ENCODE results near the gene IQCK.

The IQCK gene

DNA sequence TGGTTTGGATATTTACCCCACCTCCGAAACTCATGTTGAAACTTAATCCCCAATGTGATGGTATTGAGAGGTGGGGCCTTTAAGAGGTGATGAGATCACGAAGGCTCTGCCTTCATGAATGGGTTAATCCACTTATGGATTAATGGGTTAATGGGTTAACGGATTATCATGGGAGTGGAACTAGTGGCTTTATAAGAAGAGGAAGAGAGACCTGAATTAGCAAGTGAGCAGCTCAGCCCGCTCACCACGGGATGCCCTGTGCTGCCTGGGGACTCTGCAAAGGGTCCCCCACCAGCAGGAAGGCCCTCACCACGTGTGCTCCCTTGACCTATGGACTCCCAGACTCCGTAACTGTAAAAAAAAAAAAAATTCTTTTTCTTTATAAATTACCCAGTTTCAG, 183.1 kb downstream of the IQCK start:
- Histone ChIP-seq H3K4me3 (ENCODE audit: low read depth, low read length) (no peak overlapping the region), H3K36me3 (ENCODE audit: control insufficient read depth in 2 of 2, insufficient read depth in 1 of 2, low read length in 2 of 2) (no peaks in the 10 kb centered on the region), H3K27ac (ENCODE audit: extremely low read depth, low read depth, low read length) (no peak overlapping the region), H3K4me1 (ENCODE audit: control insufficient read depth, insufficient read depth, low read length) (no peaks in the 10 kb centered on the region), H3K9me3 (ENCODE audit: control insufficient read depth, insufficient read depth, low read depth, low read length) (no peaks in the 10 kb centered on the region)
- CTCF ChIA-PET = interaction anchor here (1.1 to 6.0 kb wide), 3 partner anchors 400 to 484 kb away, joined by 3 to 46 read pairs (median 21); no protein-coding TSS in a partner anchor
- TF ChIP-seq ZNF571 (tag by site-specific recombination; IDR thresholded peaks at IDR 0.05) (no peak), ZNF133 (tag by site-specific recombination; IDR thresholded peaks at IDR 0.05) (no peak), INSM2 (tag by site-specific recombination; IDR thresholded peaks at IDR 0.05) (no peak), ZNF664 (tag by site-specific recombination; IDR thresholded peaks at IDR 0.05) (no peak), ZBTB7A (tag by site-specific recombination; IDR thresholded peaks at IDR 0.05; ENCODE audit: low read depth) (no peak)
- TF ChIP-seq, protein P1, sequence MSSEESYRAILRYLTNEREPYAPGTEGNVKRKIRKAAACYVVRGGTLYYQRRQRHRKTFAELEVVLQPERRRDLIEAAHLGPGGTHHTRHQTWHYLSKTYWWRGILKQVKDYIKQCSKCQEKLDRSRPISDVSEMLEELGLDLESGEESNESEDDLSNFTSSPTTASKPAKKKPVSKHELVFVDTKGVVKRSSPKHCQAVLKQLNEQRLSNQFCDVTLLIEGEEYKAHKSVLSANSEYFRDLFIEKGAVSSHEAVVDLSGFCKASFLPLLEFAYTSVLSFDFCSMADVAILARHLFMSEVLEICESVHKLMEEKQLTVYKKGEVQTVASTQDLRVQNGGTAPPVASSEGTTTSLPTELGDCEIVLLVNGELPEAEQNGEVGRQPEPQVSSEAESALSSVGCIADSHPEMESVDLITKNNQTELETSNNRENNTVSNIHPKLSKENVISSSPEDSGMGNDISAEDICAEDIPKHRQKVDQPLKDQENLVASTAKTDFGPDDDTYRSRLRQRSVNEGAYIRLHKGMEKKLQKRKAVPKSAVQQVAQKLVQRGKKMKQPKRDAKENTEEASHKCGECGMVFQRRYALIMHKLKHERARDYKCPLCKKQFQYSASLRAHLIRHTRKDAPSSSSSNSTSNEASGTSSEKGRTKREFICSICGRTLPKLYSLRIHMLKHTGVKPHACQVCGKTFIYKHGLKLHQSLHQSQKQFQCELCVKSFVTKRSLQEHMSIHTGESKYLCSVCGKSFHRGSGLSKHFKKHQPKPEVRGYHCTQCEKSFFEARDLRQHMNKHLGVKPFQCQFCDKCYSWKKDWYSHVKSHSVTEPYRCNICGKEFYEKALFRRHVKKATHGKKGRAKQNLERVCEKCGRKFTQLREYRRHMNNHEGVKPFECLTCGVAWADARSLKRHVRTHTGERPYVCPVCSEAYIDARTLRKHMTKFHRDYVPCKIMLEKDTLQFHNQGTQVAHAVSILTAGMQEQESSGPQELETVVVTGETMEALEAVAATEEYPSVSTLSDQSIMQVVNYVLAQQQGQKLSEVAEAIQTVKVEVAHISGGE (tag by site-specific recombination; conservative IDR thresholded peaks at IDR 0.05; ENCODE audit: low read depth) = no peak
- POLR2A ChIA-PET = no interaction called here

DNA sequence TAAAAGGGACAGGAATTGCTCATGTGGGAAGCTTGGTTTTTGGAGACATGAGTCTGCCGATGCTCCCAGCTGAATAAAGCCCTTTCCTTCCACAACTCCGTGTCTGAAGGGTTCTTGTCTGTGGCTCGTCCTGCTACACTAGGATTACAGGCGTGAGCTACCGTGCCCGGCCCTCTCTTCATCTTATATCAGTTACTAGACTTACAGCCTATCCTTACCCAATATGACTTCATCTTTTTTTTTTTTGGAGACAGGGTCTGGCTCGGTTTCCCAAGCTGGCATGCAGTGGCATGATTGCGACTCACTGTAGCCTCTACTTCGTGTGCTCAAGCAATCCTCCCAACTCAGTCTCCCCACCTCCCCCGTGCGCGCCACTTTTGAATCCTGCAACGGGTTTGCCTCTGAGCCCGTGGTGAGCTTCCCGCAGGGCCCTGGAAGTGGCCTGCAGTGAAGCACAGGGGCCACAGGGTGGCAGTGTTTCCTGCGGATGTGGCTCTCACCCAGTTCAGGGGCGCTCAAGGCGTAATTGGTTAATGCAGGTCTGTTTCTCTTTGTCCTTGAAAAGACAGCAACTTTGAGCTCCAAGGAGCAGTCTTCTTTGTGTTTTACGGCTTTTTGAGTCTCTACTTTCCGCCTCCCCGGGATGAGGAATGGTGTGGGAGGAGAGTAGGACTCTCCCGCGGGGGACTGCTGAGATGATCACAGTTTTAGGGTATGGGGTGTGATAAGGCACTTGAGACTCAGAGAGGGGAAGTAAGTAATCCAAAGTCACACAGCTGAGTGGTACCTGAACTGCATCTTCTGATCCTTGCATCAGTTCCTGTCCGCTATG, 189.3 kb downstream of the IQCK start:
- Histone ChIP-seq H3K4me1 (ENCODE audit: control insufficient read depth, insufficient read depth, low read length) (no peaks in the 10 kb centered on the region), H3K27ac (ENCODE audit: extremely low read depth, low read depth, low read length) (no peak overlapping the region), H3K9me3 (ENCODE audit: control insufficient read depth, insufficient read depth, low read depth, low read length) (no peaks in the 10 kb centered on the region), H3K36me3 (ENCODE audit: control insufficient read depth in 2 of 2, insufficient read depth in 1 of 2, low read length in 2 of 2) (no peaks in the 10 kb centered on the region), H3K4me3 (ENCODE audit: low read depth, low read length) (no peak overlapping the region)
- POLR2A ChIA-PET = interaction anchor here (1.4 kb wide), 1 partner anchor 393 kb away, joined by 4 read pairs; no protein-coding TSS in a partner anchor
- CTCF ChIA-PET = interaction anchor here (0.5 to 4.6 kb wide), 75 partner anchors 8 to 1301 kb away, joined by 3 to 101 read pairs (median 4); partner anchors contain the start of genes TMC5, UMOD and VPS35L
- TF ChIP-seq CTCF (tag by site-specific recombination; IDR thresholded peaks at IDR 0.05) (peak; percentile 89), ZNF155 (tag by site-specific recombination; IDR thresholded peaks at IDR 0.05) (no peak), ZNF223 (tag by site-specific recombination; IDR thresholded peaks at IDR 0.05) (no peak), ZNF292 (tag by site-specific recombination; IDR thresholded peaks at IDR 0.05; ENCODE audit: borderline replicate concordance, low read depth) (no peak), GLI4 (tag by site-specific recombination; IDR thresholded peaks at IDR 0.05) (no peak), PBX3 (CRISPR knock-in tag; IDR thresholded peaks at IDR 0.05) (no peak), ZNF24 (tag by site-specific recombination; IDR thresholded peaks at IDR 0.05) (no peak), ZNF266 (tag by site-specific recombination; IDR thresholded peaks at IDR 0.05; ENCODE audit: low read depth) (no peak), ZBTB44 (tag by site-specific recombination; IDR thresholded peaks at IDR 0.05) (no peak), KLF7 (tag by site-specific recombination; IDR thresholded peaks at IDR 0.05; ENCODE audit: borderline replicate concordance) (no peak)
- TF ChIP-seq, protein P2, sequence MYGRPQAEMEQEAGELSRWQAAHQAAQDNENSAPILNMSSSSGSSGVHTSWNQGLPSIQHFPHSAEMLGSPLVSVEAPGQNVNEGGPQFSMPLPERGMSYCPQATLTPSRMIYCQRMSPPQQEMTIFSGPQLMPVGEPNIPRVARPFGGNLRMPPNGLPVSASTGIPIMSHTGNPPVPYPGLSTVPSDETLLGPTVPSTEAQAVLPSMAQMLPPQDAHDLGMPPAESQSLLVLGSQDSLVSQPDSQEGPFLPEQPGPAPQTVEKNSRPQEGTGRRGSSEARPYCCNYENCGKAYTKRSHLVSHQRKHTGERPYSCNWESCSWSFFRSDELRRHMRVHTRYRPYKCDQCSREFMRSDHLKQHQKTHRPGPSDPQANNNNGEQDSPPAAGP (tag by site-specific recombination; IDR thresholded peaks at IDR 0.05) = no peak
- TF ChIP-seq, protein P3, sequence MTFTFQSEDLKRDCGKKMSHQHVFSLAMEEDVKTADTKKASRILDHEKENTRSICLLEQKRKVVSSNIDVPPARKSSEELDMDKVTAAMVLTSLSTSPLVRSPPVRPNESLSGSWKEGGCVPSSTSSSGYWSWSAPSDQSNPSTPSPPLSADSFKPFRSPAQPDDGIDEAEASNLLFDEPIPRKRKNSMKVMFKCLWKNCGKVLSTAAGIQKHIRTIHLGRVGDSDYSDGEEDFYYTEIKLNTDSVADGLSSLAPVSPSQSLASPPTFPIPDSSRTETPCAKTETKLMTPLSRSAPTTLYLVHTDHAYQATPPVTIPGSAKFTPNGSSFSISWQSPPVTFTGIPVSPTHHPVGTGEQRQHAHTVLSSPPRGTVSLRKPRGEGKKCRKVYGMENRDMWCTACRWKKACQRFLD (tag by site-specific recombination; IDR thresholded peaks at IDR 0.05) = no peak
- TF ChIP-seq, protein P4, sequence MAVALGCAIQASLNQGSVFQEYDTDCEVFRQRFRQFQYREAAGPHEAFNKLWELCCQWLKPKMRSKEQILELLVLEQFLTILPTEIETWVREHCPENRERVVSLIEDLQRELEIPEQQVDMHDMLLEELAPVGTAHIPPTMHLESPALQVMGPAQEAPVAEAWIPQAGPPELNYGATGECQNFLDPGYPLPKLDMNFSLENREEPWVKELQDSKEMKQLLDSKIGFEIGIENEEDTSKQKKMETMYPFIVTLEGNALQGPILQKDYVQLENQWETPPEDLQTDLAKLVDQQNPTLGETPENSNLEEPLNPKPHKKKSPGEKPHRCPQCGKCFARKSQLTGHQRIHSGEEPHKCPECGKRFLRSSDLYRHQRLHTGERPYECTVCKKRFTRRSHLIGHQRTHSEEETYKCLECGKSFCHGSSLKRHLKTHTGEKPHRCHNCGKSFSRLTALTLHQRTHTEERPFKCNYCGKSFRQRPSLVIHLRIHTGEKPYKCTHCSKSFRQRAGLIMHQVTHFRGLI (tag by site-specific recombination; IDR thresholded peaks at IDR 0.05) = no peak

Measured in HEK293 (cell line).